ENCODE results near the gene DOCK2. TPM values are rescaled to one million over a fixed set of nuclear protein-coding genes. Genes with fewer than 3 reads are reported as not detected.
"Not testable (repeated sequence)": the region's sequence is repeated elsewhere in the genome, so short reads cannot be mapped to it uniquely, and the experiment has no call there.

Gene DOCK2
- 1.2 and 1.5 TPM in 2 replicates for total RNA-seq

- no peak for DNase-seq (ENCODE audit: extremely low read depth, low read depth, low spot score)
Measured at GRCh38 chr5:169637085-169637548, at the start of gene DOCK2. Gene DOCK2 (plus strand): TSS chr5:169637275. CDS start chr5:169637327, 52 bp downstream.

- DNase-seq (ENCODE audit: extremely low read depth, low read depth, low spot score), result no peak
Measured at GRCh38 chr5:169590602-169591001, 46.5 kb upstream of the DOCK2 start.

DNA sequence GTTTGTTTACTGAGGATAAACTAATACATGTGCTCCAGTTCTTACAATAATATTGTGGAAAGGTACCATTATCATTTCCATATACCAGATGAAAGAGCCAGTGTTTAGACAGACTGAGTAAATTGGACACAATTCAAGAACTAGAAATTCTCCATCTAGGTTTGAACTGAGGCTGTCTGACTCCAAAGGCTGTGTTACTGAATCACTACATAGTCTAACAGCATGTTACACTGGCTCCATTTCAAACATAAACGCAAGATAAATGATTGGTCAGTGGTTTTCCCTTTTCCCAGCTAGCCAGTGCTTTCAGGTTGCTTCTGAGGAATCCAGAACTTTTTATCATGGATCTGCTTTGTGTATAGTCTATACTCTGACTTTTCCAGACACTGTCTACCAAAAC lies 45.4 kb upstream of the DOCK2 start:
- DNase-seq (ENCODE audit: extremely low read depth, low read depth, low spot score), result no peak

DNA sequence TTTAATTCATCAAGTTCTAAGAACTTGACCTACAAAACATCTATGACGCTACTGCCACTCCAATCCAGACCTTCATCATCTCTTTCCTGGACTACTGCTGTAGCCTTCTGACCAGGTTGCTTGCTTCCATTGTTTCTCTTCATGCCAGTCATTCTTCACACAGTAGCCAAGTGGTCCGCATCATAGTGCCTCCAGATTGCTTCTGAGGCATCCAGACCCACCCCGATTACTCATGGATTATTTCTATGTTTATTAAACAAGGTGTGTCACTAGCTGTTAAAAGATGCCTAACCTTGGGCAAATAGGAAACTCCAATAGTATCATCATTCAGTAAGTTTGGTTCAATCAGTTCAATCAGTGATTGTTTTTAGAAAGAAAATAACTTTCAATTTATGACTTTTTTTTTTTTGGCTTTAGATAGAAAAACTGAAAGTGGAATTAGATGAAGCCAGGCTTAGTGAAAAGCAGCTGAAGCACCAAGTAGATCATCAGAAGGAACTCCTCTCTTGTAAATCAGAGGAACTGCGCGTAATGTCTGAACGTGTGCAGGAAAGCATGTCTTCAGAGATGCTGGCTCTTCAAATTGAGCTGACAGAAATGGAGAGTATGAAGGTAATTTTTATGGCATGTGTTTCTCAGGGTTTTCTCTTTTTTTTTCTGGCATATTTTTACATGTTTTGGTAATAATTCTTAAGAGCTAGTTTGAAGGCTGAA lies 44.0 kb upstream of the DOCK2 start:
- DNase-seq (ENCODE audit: extremely low read depth, low read depth, low spot score), result no peak

GRCh38 chr5:169595172-169595820 lies 41.8 kb upstream of the DOCK2 start:
- no peak for DNase-seq (ENCODE audit: extremely low read depth, low read depth, low spot score)

- no peak for DNase-seq (ENCODE audit: extremely low read depth, low read depth, low spot score)
Measured at GRCh38 chr5:169599451-169599850, 37.6 kb upstream of the DOCK2 start.

GRCh38 chr5:169602535-169602934 lies 34.5 kb upstream of the DOCK2 start:
- no peak for DNase-seq (ENCODE audit: extremely low read depth, low read depth, low spot score)

DNA sequence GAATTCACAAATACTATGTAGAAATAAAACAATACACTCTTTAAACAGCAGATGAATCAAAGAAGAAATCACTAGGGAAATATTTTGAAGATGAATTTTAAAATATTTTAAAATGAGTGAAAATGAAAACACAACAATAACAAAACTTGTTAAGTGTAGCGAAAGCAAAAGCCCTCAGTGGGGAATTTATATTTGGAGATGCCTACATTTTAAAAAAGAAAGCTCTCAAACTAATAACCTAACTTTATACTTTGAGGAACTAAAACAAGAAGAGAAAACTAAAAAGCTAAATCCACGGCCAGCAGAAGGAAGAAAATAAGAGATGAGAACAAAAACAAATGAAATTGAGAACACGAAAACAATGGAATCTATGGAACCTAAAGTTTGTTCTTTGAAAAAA lies 30.8 kb upstream of the DOCK2 start:
- DNase-seq (ENCODE audit: extremely low read depth, low read depth, low spot score), result no peak

DNA sequence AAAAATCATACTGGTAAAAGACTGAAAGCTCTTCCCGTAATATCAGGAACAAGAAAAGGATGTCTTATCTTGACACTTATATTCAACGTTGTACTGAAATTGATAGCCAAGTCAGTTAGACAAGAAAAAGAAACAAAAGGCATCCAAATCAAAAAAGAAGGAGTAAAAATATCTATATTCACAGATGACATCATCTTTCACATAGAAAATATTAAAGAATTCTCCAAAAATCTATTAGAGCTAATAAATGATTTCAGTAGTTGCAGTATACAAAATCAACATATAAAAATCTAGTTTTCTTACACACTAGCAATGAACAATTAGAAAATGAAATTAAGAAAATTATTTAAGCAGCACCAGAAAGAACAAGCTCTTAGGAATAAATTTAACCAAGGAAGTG lies 29.2 kb upstream of the DOCK2 start:
- no peak for DNase-seq (ENCODE audit: extremely low read depth, low read depth, low spot score)

DNA sequence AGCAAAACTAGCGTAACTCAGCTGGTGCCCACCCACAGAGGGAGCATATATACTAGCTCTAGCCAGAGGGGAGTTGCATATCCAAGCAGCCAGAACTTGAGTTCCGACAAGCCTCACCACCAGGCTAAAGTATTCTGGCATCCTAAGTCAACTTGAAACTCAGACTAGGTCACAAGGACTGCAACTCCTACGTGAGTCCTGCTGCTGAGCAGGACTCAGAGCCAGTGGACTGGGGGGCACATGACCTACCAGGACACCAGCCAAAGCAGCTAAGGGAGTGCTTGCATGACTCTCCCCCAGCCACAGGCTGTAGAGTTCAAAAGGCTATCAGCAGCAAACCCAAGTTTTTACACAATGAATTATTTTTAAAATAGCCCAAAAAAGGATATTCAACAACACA lies 27.4 kb upstream of the DOCK2 start:
- no peak for DNase-seq (ENCODE audit: extremely low read depth, low read depth, low spot score)

GRCh38 chr5:169610606-169611005 lies 26.5 kb upstream of the DOCK2 start:
- no peak for DNase-seq (ENCODE audit: extremely low read depth, low read depth, low spot score)

DNA sequence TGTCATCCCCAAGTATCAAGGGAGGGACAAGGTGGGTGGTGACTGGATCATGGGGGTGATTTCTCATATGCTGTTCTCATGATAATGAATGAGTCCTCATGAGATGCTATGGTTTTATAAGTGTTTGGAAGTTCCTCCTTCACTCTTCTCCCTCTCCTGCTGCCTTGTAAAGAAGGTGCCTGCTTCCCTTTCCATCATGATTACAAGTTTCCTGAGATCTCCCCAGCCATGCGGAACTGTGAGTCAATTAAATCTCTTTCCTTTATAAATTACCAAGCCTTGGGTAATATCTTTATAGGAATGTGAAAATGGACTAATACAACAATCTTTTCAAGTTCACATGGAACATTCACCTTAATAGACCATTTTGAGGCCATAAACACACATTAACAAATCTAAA lies 21.5 kb upstream of the DOCK2 start:
- no peak for DNase-seq (ENCODE audit: extremely low read depth, low read depth, low spot score)

- DNase-seq (ENCODE audit: extremely low read depth, low read depth, low spot score), result not testable (repeated sequence)
Measured at GRCh38 chr5:169624307-169624706, 12.8 kb upstream of the DOCK2 start.

GRCh38 chr5:169626779-169627178 lies 10.3 kb upstream of the DOCK2 start:
- no peak for DNase-seq (ENCODE audit: extremely low read depth, low read depth, low spot score)

GRCh38 chr5:169627551-169627950 lies 9.5 kb upstream of the DOCK2 start:
- DNase-seq (ENCODE audit: extremely low read depth, low read depth, low spot score), result no peak

DNA sequence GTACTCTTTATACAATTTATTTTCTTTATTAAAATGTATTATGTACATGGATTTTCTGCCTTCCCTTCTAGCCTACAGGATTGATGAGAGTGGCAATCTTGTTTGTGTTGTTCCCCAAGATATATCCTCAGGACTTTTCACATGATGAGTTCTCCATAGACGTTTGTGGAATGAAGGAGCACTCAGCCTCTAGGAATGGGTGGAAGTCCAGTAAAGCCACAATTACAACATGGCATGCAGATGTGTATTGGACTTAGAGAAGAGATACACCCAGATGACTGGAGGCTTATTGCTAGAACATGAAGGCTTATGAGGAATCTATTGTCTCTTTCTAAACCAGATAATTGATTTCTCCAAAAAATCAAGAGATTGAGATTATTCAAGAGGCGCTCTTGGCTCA lies 8.2 kb upstream of the DOCK2 start:
- no peak for DNase-seq (ENCODE audit: extremely low read depth, low read depth, low spot score)

GRCh38 chr5:169629847-169630548 lies 7.1 kb upstream of the DOCK2 start:
- no peak for DNase-seq (ENCODE audit: extremely low read depth, low read depth, low spot score)

DNA sequence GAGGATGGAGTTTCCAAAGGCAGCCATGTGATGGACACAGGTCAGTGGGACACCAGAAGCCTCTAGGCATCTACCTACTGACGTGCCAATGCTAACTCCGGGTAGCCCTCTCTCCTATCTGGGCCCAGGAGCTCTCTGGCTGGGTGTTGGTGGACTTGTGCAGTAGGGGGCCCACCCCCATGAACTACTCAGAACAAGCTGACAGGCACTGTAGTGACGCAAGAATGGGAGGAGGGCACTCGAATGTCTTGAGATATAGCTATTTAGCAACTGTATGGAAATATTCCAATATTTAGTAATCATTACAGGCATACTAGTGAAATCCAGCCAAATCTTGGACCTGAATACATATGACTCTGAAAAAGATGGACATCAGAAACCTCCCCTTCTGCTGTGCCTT lies 5.7 kb upstream of the DOCK2 start:
- no peak for DNase-seq (ENCODE audit: extremely low read depth, low read depth, low spot score)

DNA sequence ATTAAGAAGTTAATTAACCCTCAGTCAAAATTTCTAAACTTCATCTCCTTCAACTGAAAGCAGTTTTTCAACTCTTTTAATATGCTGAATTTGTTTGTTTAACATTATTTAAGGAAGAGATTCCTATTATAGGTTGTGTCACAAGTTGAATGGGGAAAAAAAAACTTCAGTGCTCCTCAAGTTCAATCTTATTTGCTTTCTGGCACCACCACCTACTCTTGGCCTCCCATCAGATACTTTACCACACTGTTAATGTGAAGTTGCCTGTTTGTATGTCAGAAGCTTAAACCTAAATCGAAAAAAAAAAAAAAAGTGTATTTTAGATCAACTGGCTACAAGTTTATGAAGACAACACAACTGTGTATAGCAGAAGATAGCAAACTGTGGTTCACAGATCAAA lies 4.1 kb upstream of the DOCK2 start:
- DNase-seq (ENCODE audit: extremely low read depth, low read depth, low spot score), result no peak

- DNase-seq (ENCODE audit: extremely low read depth, low read depth, low spot score), result no peak
Measured at GRCh38 chr5:169634606-169635005, 2.5 kb upstream of the DOCK2 start.

DNA sequence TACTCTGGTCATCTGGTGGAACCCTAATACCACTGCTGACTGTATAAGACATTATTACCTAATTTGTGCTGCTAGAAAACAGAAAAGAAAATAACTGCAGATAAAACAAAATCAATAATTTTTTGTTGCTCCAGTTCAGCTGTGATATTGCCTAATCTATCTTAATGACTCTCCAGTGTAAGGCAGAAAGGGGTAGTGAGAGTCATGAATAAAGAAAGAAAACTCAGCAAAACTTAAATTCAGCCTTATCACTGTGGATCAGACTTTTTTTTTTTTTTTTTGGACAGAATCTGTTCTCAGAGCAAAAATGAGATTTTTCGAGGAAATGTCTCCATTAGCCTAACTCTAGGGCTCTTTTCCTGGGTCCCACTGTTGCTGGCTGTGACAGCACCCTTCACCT lies 1.1 kb upstream of the DOCK2 start:
- no peak for DNase-seq (ENCODE audit: extremely low read depth, low read depth, low spot score)

Measured in glomerular endothelial cell (primary cell).